ENCODE data around the gene PPRC1.
"Not testable (repeated sequence)": the region's sequence is repeated elsewhere in the genome, so short reads cannot be mapped to it uniquely, and the experiment has no call there.

PPRC1 gene

DNA sequence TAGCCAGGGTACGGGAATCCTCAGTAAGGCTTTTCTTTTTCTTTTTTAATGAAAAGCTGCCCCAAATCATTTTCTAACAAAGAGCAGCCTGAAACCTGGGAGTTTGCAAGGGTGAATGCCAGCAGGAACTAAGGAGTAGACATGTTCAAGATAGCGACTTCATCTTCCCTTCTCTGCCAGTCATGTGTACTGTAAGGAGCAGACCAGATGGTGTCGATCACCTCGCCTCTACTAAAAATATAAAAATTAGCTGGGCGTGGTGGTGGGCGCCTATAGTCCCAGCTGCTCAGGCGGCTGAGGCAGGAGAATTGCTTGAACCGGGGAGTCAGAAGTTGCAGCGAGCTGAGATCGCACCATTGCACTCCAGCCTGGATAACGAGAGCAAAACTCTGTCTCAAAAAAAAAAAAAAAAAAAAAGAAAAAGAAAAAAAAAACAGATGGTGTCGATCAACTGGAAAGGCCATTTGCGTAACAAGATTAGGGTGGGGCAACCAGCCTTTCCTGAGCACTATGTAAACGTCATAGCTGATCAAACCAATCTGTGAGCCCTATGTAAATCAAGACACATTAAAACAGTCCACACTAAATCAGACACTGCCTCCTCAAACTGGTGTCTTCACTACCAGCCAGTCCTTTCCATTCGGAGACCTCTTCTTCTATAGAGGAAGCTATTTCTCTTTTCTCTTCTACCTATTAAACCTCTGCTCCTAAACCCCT lies 53.1 kb downstream of the PPRC1 start:
- no peak overlapping the region for H3K27ac ChIP-seq
- TF ChIP-seq, protein P1, sequence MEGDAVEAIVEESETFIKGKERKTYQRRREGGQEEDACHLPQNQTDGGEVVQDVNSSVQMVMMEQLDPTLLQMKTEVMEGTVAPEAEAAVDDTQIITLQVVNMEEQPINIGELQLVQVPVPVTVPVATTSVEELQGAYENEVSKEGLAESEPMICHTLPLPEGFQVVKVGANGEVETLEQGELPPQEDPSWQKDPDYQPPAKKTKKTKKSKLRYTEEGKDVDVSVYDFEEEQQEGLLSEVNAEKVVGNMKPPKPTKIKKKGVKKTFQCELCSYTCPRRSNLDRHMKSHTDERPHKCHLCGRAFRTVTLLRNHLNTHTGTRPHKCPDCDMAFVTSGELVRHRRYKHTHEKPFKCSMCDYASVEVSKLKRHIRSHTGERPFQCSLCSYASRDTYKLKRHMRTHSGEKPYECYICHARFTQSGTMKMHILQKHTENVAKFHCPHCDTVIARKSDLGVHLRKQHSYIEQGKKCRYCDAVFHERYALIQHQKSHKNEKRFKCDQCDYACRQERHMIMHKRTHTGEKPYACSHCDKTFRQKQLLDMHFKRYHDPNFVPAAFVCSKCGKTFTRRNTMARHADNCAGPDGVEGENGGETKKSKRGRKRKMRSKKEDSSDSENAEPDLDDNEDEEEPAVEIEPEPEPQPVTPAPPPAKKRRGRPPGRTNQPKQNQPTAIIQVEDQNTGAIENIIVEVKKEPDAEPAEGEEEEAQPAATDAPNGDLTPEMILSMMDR (conservative IDR thresholded peaks at IDR 0.05) = no peak

DNA sequence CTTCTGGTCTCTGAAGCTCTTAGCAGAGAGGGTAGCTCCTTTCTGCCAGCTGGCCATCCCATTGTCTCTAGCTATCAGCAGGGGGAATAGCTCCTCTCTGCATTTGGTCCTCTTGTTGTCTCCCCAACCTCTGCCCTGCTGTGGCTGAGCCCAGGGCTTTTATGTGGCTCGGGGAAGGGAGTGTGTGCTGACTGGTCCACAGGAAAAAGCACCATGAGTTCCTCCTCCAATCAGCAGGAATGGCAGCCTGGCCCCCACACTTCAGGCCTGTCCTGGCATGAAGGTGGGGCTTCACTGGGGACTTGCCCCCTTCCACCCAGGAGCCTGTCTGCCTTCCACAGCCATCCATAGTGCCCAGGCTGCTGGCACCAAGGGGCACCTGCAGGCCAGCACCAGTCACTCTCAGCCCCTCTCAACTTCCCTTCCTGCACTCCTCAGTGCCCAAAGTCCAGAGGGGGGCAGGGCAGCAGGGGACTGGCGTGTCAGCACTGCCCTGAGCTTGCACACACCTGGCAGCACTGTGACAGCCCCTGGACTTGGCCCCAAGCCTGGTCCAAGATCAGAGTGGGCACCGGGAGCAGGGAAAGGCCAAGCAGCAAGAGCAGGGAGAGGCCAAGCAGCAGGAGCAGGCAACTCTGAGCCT lies 55.6 kb downstream of the PPRC1 start:
- H3K27ac ChIP-seq = no peak overlapping the region
- TF ChIP-seq, protein P1 (conservative IDR thresholded peaks at IDR 0.05) = no peak

DNA sequence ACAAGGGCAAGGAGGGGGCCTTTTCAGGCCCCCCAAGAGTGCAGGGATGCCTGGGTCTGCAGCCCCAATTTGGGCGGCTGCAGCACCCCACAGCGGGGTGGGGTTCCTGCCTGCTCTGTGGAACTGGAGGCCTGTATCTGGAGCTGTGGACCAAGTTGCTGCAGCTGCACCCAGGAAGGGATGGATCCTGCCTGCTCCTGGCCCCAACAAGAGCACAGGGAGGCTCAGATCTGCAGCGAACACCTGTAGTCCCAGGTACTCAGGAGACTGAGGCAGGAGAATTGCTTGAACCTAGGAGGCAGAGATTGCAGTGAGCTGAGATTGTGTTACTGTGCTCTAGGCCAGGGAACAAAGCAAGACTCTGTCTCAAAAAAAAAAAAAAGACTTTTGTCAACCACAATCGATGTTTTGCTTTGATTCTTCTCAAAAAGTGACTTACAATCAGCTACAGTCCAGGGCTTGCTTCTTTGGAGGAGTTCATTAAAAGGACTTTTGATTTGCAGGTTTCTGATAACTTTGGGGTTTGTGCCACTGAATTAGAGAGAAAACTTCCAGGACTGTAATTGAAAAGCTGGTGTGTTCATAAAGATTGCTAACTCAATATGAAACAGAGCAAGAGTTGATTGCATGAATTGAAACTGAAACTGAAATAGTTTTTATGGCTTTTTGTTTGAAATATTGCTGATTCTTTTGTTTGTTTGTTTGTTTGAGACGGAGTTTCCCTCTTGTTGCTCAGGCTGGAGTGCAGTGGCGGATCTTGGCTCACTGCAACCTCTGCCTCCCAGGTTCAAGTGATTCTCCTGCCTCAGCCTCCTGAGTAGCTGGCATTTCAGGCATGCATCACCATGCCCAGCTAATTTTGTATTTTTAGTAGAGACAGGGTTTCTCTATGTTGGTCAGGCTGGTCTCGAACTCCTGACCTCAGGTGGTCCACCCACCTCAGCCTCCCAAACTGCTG lies 56.4 kb downstream of the PPRC1 start:
- H3K27ac ChIP-seq = not testable (repeated sequence)

DNA sequence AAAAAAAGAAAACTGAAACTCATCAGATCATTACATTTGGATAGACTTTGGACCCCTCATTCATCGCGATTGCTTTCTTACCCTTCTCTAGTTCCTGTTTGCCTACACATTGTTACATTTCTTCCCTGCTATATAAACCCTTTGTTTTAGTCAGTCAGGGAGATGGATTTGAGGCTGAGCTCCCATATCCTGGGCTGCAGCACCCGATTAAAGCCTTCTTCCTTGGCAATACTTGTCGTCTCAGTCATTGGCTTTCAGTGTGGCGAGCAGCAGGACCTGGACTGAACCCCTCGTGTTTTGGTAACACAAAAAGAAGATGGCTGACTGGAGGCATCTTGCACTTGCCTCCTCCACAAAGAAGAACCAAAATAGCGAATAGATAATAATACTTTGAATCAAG lies 59.1 kb downstream of the PPRC1 start:
- TF ChIP-seq, protein P1 (conservative IDR thresholded peaks at IDR 0.05) = no peak
- H3K27ac ChIP-seq = no peak overlapping the region

DNA sequence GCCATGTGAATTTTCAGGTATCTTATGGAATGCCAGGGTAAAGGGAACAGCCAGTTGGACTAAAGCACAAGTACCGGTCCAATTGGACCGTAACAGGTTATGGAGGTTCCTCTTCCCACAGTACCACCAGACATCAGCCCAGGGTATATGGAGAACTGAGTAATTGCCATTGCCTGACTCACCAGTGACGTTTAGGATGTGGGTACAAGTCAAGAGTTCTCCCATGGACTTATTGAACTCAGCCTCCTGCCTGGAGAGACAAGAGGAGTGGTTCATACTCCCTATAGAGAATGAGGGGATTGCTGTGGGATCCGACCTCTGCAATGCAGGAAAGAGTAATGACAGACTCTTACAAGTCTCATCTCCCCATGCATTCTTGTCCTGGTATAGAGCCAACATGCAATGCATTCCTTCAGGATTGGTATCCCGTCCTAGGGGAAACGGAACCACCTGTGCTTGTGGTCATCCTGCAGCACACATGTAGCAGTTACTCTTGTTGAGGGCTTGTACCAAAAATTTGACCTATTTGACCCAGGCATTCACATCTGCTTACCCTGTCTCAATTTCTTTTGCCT lies 62.5 kb downstream of the PPRC1 start:
- H3K27ac ChIP-seq = no peak overlapping the region
- TF ChIP-seq, protein P1 (conservative IDR thresholded peaks at IDR 0.05) = no peak

DNA sequence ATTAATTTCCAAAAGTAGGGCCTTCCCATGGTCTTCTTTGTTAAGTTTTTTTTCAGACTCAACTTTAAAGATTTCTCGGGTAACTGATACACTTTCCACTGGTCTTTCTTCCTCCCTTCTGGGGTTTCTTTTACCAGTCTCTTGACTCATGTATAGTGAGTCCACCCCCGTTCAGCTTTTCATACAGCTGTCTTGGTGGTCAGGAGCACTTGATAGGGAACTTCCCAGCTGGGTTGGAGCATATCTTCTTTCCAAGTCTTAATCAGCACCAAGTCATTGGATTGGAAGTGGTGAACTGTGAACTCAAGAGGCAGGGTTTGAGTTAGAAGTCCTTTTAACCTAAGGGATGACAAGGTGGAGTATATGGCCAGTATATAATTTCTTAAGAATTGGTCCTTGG lies 64.1 kb downstream of the PPRC1 start:
- H3K27ac ChIP-seq = no peak overlapping the region
- TF ChIP-seq, protein P1 (conservative IDR thresholded peaks at IDR 0.05) = no peak

DNA sequence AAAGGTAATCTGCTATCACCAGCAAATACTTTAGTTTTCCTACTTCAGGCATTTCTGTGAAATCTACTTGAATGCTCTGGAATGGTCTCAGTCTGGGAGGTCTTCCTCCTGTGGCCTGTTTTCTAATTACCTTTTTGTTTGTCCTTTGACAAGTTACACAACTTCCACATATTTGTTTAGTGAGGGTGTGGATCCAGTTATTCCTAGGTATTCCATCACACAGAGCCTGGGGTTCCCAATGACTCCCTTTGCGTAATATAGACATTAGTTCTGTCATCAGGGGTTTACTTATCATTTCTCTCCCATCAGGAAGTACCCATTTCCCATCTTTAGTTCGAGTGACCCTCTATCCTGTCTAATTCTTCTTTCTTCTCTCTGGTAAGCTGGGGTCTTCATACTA lies 65.2 kb downstream of the PPRC1 start:
- TF ChIP-seq, protein P1 (conservative IDR thresholded peaks at IDR 0.05) = no peak
- no peak overlapping the region for H3K27ac ChIP-seq

All from VCaP (cell line).